Neural crest cell (in vitro differentiated cells): ENCODE results near the gene CLPSL2. TPM values are rescaled to one million over a fixed set of nuclear protein-coding genes. Genes with fewer than 3 reads are reported as not detected.

Source experiments
- DNase-seq: peaks from one replicate; pipeline ENCODE4 v3.0.0; 2021; ENCODE audit warnings: low read depth, mixed read lengths, low spot score
- H3K27ac Mint-ChIP-seq: one replicate; pipeline ENCODE4 v1.8.0; 2021; ENCODE audit warnings: mild to moderate bottlenecking, mixed read lengths; ENCODE audit not compliant: unreplicated experiment
- H3K27me3 Mint-ChIP-seq: 2 replicates; pipeline ENCODE4 v1.8.0; 2021; ENCODE audit warnings: low read depth, mild to moderate bottlenecking, mixed read lengths
- H3K36me3 Mint-ChIP-seq: 2 replicates; pipeline ENCODE4 v1.8.0; 2021; ENCODE audit warnings: low read depth, mild to moderate bottlenecking, mixed read lengths
- H3K4me1 Mint-ChIP-seq: 2 replicates; pipeline ENCODE4 v1.8.0; 2021; ENCODE audit warnings: mixed read lengths
- H3K4me3 Mint-ChIP-seq: one replicate; pipeline ENCODE4 v1.8.0; 2021; ENCODE audit warnings: mild to moderate bottlenecking, mixed read lengths
- H3K9me3 Mint-ChIP-seq: 2 replicates; pipeline ENCODE4 v1.8.0; 2021; ENCODE audit warnings: mixed read lengths
- total RNA-seq: library from RNA; stranded (reverse); gene quantifications from 2 replicates; pipeline ENCODE4 v1.2.1, GENCODE V29; 2021
- TF ChIP-seq, protein P1 (sequence below): fragments of 200-600 bp; sonication (generic); conservative IDR thresholded peaks from 2 replicates; pipeline ENCODE4 v1.5.0; 2021; ENCODE audit warnings: antibody characterized with exemption, mild to moderate bottlenecking

The CLPSL2 gene
- total RNA-seq, 1 donor from 2014 or later: not detected

DNA sequence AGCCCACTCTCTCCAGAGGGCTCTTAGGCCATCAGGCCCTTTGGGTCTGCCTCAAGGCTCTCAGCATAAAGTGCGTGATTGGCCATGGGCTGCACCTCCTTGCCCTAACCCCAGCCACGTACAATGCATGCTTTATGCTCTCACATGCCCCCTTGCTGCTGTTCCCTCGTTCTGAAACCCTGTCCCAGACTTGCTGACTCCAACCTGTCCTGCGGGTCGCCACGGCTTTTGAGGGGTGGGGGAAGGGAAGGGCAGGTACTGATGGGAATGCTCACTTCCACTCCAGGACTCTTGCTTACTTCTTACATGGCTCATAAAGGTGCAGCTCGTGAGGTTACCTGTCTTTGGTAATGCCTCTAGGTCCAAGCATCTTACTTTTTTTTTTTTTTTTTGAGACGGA, 33.6 kb upstream of the CLPSL2 start:
- no peak for DNase-seq
- H3K27ac Mint-ChIP-seq: peak overlapping the region; percentile 84
- peaks cover 32% of the 10 kb centered on the region for H3K4me1 Mint-ChIP-seq
- no peak overlapping the region for H3K4me3 Mint-ChIP-seq
- no peaks in the 10 kb centered on the region for H3K27me3 Mint-ChIP-seq
- TF ChIP-seq, protein P1, sequence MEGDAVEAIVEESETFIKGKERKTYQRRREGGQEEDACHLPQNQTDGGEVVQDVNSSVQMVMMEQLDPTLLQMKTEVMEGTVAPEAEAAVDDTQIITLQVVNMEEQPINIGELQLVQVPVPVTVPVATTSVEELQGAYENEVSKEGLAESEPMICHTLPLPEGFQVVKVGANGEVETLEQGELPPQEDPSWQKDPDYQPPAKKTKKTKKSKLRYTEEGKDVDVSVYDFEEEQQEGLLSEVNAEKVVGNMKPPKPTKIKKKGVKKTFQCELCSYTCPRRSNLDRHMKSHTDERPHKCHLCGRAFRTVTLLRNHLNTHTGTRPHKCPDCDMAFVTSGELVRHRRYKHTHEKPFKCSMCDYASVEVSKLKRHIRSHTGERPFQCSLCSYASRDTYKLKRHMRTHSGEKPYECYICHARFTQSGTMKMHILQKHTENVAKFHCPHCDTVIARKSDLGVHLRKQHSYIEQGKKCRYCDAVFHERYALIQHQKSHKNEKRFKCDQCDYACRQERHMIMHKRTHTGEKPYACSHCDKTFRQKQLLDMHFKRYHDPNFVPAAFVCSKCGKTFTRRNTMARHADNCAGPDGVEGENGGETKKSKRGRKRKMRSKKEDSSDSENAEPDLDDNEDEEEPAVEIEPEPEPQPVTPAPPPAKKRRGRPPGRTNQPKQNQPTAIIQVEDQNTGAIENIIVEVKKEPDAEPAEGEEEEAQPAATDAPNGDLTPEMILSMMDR: no peak
- no peaks in the 10 kb centered on the region for H3K9me3 Mint-ChIP-seq
- H3K36me3 Mint-ChIP-seq: no peaks in the 10 kb centered on the region

- Mint-ChIP-seq H3K4me1 (peaks cover 14% of the 10 kb centered on the region), H3K27me3 (no peaks in the 10 kb centered on the region), H3K27ac (no peak overlapping the region), H3K36me3 (no peaks in the 10 kb centered on the region), H3K4me3 (no peak overlapping the region), H3K9me3 (no peaks in the 10 kb centered on the region)
- TF ChIP-seq, protein P1: no peak
- DNase-seq: no peak
These were observed 30.9 kb upstream of the CLPSL2 start for GRCh38 chr6:35745509-35745908.

GRCh38 chr6:35746516-35746915, 29.9 kb upstream of the CLPSL2 start:
- Mint-ChIP-seq H3K27ac (no peak overlapping the region), H3K36me3 (no peaks in the 10 kb centered on the region), H3K4me3 (no peak overlapping the region), H3K27me3 (no peaks in the 10 kb centered on the region), H3K4me1 (peaks cover 7% of the 10 kb centered on the region), H3K9me3 (no peaks in the 10 kb centered on the region)
- TF ChIP-seq, protein P1: no peak
- no peak for DNase-seq

DNA sequence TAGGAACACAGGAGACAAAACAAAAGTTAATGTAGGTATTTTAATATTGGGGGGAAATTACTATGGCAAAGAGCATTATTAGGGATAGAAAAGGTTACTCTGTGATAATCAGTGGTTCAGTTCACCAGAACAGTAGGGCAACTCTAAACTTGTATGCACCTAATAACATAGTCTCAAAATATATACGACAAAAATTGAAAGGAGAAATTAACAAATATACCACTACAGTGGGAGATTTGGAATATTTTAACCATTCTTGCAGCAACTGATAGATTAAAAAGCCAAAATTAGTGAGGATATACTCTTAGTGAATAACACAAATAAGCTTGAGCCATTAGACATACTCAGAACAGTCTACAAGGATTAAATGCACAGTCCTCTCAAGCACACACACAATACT, 28.5 kb upstream of the CLPSL2 start:
- no peaks in the 10 kb centered on the region for H3K27me3 Mint-ChIP-seq
- DNase-seq: no peak
- TF ChIP-seq, protein P1: no peak
- H3K27ac Mint-ChIP-seq: no peak overlapping the region
- H3K9me3 Mint-ChIP-seq: no peaks in the 10 kb centered on the region
- H3K4me1 Mint-ChIP-seq: peaks cover 2% of the 10 kb centered on the region
- no peak overlapping the region for H3K4me3 Mint-ChIP-seq
- H3K36me3 Mint-ChIP-seq: no peaks in the 10 kb centered on the region

- Mint-ChIP-seq H3K27ac (no peak overlapping the region), H3K36me3 (no peaks in the 10 kb centered on the region), H3K4me1 (peaks cover 6% of the 10 kb centered on the region), H3K9me3 (no peaks in the 10 kb centered on the region), H3K4me3 (no peak overlapping the region), H3K27me3 (no peaks in the 10 kb centered on the region)
- TF ChIP-seq, protein P1: no peak
- no peak for DNase-seq
These were observed 25.8 kb upstream of the CLPSL2 start for GRCh38 chr6:35750557-35750956.

DNA sequence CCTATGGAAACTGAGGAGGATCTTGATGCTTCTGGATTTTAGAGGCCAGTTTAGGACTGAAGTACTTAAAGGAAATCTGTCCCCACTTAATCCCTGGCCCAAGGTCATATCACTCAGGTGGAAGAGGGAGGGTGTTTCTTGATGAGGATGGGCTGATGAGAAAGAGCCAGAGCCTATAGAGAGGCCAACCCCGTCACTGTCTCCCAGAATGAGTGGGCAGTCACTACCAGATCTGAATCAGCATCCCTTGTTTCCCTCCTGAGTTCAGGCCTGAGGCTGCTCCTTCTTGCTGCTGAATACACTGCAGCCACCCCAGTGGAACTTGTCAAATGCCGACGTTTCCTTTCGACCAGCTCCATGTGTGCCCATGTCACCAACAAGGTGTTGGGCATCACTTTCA, 24.8 kb upstream of the CLPSL2 start:
- H3K36me3 Mint-ChIP-seq: no peaks in the 10 kb centered on the region
- no peak for DNase-seq
- H3K9me3 Mint-ChIP-seq: no peaks in the 10 kb centered on the region
- H3K4me1 Mint-ChIP-seq: peaks cover 10% of the 10 kb centered on the region
- TF ChIP-seq, protein P1: no peak
- H3K27ac Mint-ChIP-seq: peak overlapping the region; percentile 71
- no peak overlapping the region for H3K4me3 Mint-ChIP-seq
- no peaks in the 10 kb centered on the region for H3K27me3 Mint-ChIP-seq
